Stimulated activated CD8-positive, alpha-beta memory T cell treated with anti-CD3 and anti-CD28 coated beads, Interleukin-4, amount 100 ng/mL, for 24 hours (primary cell): ENCODE measurements around the gene NKD1.

Source experiments
- DNase-seq: peaks from one replicate; pipeline ENCODE4 v3.0.0-alpha.2; 2020; ENCODE audit warnings: low read depth

Gene NKD1

DNA sequence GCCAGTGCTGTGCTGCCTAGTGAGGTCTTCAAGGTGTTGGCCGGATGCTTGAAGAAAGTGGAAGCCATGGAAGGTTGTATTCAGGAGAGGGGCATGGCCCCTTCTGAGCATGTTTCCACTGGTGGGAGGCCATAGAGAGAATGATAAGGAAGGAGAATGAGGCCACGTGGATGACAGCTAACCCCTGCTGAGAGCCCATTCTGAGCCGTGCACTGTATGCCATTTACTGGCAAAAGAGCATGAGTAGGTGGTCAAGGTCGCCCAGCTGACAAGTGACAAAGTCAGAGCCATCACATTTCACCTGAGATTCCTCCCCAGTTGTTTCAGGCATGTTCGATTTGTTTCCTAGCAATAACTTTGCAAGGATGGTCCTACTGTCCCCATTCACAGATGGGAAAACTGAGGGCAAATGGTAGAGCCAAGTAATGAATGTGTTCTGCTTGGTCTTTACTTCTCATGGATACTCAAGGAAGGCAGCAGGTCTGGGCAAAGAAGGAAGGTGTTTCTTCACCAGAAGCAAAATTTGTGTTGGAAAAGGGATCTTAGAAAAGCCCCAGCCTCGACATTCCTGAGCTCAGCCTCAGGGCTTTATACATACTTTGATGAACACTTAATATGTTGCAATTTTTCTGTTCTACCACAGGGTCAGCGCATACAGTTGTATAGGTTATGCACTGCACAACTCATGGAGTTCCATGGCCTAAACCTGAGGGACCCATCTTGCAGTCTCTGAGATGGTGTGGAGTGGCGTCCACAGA is 10.5 kb upstream of the NKD1 start:
- no peak for DNase-seq

DNA sequence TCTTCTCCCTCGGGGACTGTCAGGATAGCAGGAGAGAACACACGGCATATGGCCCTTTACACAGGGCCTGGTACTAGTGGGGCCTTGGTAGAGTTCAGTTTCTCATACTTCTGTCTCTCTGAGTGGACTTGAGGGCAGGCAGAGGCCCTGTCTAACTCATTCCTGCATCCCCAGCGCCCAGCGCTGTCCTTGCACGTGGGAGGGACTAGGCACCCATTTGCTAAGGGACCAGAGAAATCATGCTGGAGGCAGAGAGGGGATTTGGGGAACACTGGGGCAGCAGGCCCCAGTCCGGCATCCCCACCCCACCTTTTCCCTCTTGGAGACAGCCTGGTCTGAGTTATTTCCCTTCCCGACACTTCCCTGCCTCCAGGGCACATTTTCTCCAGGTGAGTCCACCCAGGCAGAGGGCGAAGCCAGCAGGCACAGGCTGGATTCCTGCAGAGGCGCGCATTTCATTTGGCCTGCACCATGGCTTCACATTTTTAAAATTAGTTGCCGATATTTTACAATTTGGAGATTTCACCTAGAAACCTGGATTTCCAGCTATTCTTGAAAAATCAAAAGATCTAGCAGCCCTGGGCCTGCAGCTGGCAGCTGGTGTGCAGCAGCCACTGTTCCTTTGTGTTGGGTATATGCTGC is 9.7 kb upstream of the NKD1 start:
- DNase-seq = no peak

DNA sequence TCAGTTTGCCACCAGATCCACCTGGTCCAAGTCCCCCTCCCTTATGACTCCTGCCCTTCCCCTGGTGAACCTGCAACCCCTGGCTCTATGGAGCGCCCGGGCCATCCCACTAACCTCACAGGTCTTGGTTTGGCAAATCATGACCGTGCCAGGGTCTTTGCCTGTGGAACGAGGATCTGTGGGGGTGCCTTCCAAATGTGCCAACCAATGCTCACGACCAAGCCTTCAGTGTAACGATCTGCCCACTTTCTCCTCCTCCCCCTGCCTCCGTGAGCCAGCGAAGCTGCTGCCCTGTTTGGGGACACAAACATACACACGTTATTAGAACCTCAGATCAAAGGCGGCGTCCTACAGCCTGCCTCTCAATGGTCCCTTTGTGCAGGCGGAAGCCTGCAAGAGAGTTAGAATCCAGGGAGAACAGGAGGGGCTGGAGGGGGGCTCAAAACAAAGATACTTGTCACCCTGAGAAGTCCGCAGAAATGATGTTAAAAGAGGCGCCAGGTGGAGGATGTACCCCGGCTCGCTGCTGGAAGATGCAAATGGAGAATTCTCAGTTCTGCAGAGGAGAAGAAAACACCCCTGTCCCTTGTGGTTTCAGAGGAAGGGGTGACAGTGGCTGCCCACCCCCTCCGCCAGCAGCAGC is 9.0 kb upstream of the NKD1 start:
- DNase-seq = no peak

DNA sequence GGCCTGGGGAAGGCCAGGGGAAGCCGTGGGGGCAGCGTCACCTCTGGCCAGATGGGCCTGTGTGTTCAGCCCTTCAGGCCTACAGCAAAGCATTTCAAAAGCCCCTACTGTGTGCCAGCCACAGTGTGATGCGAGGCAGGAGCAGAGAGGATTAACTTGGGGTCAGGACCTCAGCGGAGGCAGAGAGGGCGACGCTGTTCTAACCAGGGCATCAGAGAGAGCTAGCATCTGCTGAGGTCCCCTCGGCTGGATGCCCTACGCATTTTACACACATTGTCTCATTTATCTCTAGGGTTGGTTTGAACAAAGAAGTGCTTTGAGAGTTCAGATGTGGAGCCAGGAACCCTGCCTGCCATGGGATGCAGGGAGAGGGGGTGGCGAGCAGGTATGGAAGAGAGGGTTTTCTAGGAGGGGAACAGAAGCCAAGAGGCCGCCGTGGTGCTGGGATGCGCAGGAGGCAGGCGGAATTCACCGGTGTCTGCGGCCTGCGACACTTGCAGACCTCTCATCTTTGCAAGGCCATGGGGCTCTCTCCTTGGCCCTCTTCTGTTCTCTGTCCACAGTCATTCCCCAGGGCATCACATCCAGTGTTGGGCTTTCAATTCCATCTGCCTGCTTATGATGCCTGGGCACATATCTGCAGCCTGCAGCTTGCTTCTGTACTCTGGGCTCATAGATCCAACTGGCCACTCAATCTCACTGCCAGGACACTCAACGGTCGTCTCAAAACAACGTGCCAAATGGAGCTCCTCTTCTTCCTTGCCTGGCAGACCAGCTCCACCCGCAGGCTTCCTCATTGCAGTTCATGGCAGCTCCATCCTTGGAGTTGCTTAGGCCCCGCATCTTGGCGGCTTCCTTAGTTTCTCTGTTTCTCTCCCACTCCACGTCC is 8.1 kb upstream of the NKD1 start:
- no peak for DNase-seq

DNA sequence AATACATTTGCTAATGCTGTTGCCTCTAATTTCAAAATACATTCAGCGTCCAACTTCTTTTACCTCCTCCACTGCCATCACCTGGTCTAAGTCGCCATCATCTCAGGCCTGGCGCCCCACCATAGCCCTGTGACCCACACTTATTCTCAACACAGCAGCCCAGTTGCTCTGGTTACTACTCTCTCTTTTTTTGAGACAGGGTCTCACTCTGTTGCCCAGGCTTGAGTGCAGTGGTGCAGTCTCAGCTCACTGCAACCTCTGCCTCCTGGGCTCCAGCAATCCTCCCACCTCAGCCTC is 7.5 kb upstream of the NKD1 start:
- no peak for DNase-seq

DNA sequence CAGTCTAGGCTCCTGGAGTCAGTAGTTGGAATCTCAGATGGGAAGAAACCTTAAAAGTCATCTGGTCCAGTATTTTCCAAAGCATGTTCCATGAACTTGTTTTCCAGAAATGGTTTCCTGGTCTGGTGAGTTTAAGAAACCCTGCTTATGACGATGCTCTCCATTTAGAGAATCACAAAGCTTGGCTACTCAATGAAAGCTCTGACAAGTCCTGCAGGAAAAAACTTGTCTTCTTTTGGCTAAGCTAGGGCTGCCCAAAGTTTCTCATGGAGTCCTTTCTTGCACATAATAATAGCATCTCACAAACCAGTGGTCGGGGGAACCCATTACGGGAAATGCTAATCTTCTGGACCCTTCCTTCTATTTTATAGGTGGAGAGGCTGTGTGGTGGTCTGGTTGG is 5.5 kb upstream of the NKD1 start:
- no peak for DNase-seq

DNA sequence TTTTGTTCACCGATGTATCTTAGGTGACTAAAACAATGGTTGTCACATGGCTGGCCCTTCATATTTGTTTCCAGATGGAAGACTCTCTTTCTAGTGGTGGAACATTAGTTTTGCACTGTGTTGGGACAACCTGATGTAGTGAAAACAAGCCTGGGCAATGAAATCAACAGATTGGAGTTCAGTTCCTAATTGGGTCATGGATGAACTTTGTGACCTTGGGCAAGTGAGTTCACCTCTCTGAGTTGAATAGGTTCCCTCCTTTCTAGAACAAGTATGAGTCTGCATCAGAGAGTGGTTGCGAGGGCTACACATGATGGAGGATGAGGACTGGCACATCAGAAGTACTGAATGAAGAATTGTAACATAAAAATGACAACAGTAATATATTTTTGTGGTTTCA is 2.1 kb upstream of the NKD1 start:
- no peak for DNase-seq

DNA sequence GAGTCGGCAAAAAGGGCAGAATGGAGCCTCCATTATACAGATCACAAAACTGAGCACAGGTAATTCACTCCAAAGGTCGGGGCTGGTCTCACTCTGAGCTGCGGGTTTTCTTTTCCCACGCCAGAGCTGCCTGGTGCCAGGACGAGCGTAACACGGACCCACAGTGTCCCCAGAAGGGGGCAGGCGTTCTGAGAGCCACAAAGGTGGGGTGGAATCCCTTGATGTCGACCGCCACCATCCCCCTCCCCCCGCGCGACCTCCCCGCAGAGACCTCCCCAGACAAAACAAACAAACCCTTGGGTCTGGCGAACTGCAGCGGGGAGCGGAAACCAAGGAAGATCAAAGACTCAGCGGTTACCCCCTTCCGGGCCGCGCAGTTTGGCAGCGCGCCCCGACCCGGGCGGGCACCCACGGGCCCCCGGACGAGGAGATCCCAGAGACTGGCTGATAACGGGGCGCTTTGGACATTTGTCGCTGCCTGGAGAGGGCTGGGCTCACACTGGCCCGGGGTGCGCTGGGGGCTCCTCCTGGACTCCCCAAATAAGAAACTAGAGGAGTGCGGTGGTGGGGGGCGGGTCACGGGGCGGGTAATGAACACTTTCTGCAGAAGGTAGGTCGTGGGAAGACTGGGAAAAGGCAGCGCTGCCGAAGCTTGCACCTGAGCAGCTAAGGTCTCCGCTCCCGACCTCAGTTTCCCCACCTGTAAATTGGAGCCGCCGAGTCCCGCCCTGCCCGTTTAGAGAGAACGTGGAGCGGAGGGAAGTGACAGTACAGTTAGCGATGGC is 664 bp upstream of the NKD1 start:
- DNase-seq = peak; percentile 65

DNA sequence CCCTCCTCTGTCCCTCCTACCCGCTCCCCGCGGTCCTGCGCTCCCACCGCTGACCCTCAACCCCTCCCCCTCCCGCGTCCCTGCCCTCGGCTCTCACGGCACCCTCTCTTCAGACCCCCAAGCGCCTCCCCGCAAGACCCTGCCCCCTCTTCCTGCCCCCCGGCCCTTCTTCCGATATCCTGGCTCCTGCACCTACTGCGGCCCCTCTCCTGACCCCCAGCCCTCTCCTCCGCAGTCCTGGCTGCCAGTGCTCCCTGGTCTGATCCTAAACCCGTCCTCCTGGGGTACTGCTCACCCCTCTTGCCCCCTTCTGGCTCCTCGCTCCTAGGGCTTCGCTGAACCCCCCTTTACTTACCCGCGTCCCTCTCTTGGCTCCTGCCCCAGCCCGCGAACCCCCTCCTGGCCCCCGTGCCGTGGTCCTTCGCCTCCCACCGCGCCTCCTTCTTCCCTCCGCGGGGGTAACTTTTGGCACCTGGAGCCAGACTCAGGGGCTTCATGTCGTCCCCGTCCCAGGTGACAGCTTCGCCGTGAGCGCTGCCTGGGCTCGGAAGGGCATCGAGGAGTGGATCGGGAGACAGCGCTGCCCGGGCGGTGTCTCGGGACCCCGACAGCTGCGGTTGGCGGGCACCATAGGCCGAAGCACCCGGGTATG is 839 bp downstream of the NKD1 start:
- DNase-seq = no peak

DNA sequence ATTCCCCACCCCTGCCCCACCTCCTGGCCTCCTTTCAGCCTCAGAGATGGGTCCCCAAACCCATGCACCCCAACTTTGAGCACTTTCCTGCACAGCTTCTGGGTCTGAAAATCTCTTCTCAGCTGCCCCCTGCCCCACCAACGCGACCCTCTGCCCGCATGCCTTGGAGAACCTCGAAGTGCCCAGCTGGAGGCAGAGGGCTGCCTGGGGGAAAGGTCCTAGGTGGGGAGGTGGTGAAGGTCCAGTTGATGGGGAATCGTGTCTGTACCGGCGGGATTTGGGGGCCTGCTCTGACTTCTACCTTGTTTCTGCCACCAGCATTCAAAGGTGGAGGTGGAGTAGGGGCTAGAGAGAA is 1.3 kb downstream of the NKD1 start:
- DNase-seq = no peak

DNA sequence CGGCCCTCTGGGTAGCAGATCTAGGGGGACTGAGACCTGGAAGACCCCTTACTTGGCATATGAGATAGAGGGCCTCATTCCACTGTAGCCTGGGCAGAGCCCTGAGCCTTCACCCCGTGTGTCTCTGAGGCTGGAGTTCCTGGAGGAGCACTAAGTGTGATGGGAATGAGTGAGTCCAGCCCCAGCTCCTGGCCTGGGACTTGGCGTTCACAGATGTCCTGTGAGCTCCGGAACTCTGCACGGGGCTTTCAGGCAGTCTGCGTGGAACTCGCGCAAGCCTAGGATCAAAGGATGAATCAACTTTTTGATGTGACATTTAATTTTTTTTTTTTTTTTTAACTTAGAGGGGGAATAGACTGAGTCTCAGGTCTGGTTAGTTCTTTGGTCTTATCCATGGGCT is 1.8 kb downstream of the NKD1 start:
- no peak for DNase-seq

DNA sequence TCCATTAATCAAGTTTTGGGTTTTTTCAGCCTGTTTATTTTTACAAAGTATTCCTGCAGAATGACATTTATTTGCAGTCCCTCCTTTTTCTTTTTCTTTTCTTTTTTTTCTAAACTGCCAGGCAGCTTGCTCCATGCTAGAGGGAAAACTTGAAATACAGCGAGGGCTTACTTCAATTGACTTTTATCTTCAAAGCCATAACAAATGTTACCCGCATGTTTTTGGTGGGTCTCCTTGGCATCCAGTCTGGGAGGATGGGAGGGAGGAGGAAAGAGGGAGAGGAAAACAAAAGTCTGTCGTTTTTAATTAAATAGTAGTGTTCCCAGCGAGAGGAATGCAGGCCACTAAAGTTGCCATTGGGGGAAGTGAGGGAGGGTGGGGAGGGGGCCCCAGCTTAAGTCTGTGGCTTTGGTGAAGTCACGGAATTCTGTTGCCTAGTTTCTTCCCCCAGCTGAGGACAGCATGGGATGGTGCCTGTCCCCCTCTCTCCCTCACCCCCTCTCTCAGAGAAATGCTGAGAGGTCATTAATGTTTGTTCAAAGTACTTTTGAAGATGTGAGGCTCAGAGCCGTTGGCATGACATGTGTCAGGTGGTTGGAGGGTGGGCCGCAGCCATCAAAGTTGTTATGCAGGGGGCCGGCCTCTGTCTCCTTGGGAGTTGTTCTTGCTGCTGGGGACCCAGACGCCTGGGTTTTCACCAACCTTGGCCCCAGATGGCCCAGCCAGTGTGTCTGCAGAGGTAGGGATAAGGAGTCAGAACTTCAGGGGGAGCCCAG is 2.9 kb downstream of the NKD1 start:
- DNase-seq = no peak

DNA sequence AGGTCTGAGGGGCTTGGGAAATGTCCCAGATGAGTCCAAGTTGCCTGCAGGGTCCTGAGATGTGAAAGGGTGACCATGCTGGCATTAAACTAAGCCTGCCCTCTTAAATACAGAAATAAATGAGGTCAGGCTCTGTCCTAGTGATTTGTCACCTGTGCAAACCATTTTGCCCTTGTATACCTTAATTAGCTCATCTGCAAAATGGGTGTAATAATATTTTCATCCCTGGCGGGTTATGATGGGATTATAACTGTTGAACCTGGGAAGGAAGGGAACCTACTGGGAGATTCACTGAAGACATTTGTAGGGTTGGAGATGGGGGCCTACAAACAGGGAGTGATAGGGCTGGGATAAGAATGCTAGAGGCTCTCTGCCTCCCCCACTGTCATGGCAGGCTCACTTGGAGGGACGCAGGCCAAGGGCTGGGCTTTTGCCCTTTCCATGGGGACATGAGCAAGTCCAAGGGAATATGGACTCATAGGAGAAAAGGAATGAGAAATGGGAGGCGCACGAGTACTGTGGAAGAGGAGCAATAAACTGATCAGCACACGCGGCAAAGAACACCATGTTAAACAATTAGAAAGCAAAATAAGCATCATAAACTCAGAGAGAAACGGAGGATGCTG is 4.4 kb downstream of the NKD1 start:
- no peak for DNase-seq

DNA sequence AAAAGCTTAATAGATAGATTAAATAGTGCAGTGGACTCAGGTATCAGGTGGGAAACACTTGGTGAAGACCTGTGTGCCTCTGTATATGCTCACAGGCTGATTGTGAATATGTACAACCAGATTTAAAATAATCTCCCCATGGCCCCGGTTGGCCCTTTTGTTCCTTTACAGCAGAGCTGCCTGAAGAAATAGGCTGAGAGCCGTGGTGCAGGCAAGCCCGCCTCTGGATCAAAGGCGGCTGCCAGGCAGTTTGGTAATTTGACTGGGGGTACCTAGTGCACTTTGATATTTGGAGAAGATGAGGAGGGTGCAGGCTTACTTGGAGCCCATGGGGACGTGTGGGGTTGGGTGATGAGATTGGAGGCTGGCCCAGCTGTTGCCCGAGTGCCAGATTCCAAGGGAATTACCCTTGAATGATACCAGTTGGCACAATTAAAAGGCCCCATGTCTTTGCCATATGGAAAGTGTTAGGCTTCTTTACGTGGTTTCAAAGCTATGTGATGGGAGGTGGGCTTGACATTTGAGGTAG is 5.0 kb downstream of the NKD1 start:
- no peak for DNase-seq

DNA sequence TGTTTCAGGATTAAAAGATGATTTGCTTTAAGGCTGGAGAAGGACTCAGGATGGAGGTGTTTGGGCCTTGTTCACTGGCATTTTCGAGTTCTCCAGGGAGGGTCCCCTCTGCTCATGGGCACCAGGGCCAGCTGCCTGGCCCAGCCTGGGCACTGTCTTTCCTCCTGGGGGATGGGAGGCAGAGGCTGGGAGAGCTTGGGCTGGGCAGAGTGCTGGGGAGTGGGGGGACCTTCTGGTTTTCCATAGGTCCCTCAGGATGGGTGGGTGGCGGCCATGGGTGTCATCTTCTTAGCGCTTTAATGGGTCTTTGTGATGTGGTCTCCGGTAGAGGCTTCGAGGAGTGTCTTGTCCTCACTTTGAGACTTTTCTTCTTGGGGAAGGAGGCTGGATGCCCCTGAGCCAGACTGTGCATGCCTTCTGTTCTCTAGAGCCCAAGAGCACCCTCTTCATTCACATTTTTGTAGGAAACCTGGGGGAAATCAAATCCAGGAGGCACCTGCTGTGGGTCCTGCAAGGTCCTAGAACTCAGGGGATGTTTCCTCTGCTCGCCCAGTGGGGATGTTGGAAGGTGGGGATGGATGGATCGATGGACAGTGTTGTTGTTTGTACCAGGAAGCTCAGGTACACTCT is 5.7 kb downstream of the NKD1 start:
- DNase-seq = no peak

DNA sequence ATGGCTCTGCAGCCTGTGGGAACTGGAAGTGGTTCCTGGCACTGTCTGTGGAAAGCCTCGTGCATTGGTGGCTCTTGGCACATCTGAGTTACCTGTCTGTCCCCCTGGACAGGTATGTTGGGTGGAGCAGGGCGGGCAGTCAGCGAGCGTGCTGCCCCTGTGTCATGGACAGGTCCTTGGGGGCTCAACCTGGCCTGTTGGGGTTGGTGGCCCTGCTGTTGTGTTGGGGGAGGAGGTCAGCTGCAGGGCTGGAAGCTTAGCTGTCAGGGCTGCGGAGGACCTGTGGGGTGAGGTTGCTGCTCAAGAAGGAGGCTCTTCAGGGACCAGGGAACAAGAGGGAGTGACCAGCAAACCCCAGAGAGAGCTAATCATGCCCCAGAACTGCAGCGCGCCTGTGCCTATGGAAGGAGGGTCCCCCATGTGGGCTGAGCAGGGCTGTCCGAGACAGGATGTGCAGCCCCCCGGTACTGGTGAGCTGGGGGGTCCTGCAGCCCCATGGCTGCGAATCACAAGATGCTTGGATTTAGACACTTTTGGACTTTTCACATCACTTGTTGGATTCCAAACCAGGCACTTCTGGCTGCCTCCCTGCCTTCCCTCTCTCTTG is 7.2 kb downstream of the NKD1 start:
- DNase-seq = no peak

DNA sequence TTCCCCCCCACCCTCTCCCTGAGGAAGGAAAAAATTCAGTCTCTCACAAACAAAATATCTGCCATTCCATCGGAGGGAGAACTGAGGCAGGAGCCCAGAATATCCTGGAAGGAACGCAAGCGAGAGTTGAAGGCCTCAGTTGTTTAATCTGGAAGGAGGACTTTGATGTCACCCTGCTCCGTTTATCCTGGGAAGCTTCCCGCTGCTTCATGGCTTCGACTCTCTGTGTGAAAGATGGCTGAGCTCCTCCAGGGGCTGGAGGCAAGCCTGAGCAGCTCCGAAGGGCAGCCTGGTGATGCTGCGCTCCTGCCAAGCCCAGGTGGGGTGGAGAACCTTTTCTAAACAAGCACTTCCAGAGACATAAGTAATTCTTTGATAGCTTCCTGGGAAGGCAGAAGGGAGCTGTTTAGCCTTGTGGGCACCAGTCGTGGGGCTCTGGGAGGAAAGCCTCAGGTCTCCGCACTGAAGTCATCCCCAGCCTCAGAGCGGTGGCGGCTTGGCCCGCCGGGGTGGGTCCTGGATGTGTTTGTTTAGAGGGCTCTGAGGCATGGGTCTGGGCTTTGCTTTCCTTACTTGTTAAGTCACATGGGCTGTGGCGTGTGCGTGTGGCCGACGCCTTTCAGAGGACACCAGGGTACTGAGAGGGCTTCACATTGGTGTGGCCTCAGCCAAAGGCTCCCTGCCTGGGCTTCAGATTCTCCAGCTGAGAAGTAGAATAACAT is 7.9 kb downstream of the NKD1 start:
- DNase-seq = no peak

DNA sequence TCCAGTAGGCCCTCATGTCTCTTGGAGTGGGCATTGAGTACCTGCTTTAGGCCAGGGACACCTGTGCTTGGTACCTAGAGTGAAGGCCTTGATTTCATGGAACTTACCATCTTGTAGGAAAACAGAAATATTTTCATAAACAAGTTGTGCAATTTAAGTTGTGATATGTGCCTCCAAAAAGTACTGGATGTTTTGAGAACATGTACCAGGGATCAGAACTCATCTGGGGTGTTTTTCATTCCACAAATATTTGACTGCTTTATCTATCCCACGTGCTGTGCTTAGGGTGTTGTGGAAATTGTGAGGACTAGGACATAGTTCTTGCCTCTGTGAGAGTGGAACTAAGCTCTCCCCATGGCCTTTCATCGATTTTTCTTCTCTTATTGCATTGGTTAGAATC is 8.8 kb downstream of the NKD1 start:
- no peak for DNase-seq
